ENCODE results near the gene ACSM2B. TPM values are rescaled to one million over a fixed set of nuclear protein-coding genes. Genes with fewer than 3 reads are reported as not detected.
"Not testable (repeated sequence)": the region's sequence is repeated elsewhere in the genome, so short reads cannot be mapped to it uniquely, and the experiment has no call there.

Gene ACSM2B
- total and polyA plus RNA-seq, 2 of the 4 experiments (the other 2 are of a cell fraction) = not detected

DNA sequence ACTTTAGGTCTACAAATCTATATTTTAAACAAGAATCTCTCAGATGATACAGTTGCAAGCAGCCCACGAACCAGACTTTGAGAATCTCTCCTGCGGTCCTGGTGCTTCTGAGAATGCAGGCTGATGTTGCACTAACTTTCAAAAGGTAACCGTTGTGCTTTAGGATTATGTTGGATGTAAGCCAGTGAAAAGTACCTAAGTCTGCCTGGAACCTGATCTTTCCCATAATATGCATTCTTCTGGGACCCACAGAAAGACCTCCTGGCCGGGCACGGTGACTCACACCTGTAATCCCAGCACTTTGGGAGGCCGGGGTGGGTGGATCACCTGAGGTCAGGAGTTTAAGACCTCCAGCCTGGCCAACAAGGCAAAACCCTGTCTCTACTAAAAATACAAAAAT, 13.3 kb upstream of the ACSM2B start:
- intact Hi-C loops (cut with micrococcal nuclease); DNase-seq; H3K14ac ChIP-seq (replicated peaks; ENCODE audit: low read depth, low read length); H2AFZ ChIP-seq (replicated peaks; ENCODE audit: low read length, poor library complexity); H3K56ac ChIP-seq (ENCODE audit: extremely low read depth, insufficient read depth, low read length); H2BK15ac ChIP-seq (ENCODE audit: low read depth, low read length); H2BK120ac ChIP-seq (ENCODE audit: low read depth, low read length); in situ Hi-C loops (cut with MboI; ENCODE audit: low sequenced_read_pairs); H3K27ac ChIP-seq (ENCODE audit: insufficient read depth, low read length); H4K8ac ChIP-seq (ENCODE audit: low read depth in 2 of 2, low read length in 2 of 2); H3K36me3 ChIP-seq (ENCODE audit: control insufficient read depth, insufficient read depth, low read length); H3K4me3 ChIP-seq (ENCODE audit: insufficient read depth, low read depth, low read length); dilution Hi-C loops (cut with HindIII; ENCODE audit: low sequenced_read_pairs, unreplicated experiment); H2AK9ac ChIP-seq (replicated peaks; ENCODE audit: low read depth, low read length, poor library complexity); H2AK5ac ChIP-seq (ENCODE audit: low read depth, low read length); POLR2A ChIA-PET (ENCODE audit: unreplicated experiment); H3K9ac ChIP-seq (ENCODE audit: low read depth, low read length); H3K79me1 ChIP-seq (ENCODE audit: low read depth in 1 of 2, low read length in 2 of 2); BruUV-seq (replicated peaks); H3K23ac ChIP-seq (ENCODE audit: low read depth, low read length); H3K9me3 ChIP-seq (ENCODE audit: control insufficient read depth, insufficient read depth, low read length); ATAC-seq (ENCODE audit: low read depth); H3K4me1 ChIP-seq (ENCODE audit: control insufficient read depth, insufficient read depth, low read length); H4K20me1 ChIP-seq (ENCODE audit: insufficient read depth, low read length); H2BK20ac ChIP-seq (ENCODE audit: low read depth, low read length); H2BK5ac ChIP-seq (ENCODE audit: low read depth, low read length, poor library complexity, severe bottlenecking); H3K18ac ChIP-seq (ENCODE audit: low read depth, low read length); H3K9me1 ChIP-seq (ENCODE audit: insufficient read depth, low read length); H3K4me2 ChIP-seq (ENCODE audit: low read depth, low read length); H3K4ac ChIP-seq (ENCODE audit: low read depth, low read length); H3K27me3 ChIP-seq (ENCODE audit: control insufficient read depth, insufficient read depth, low read length); H4K91ac ChIP-seq (ENCODE audit: insufficient read depth, low read depth, low read length); CTCF ChIA-PET; H4K5ac ChIP-seq (ENCODE audit: low read depth, low read length): not testable (repeated sequence)
- no CpG with 5 or more reads among the region's 6 CpGs for WGBS, 2 experiments (ENCODE audit: extremely low coverage in 2 of 2, insufficient read length in 1 of 2)

- H3K18ac ChIP-seq (ENCODE audit: low read depth, low read length); in situ Hi-C loops (cut with MboI; ENCODE audit: low sequenced_read_pairs); H3K27ac ChIP-seq (ENCODE audit: insufficient read depth, low read length); H3K9me1 ChIP-seq (ENCODE audit: insufficient read depth, low read length); CTCF ChIA-PET; H2AFZ ChIP-seq (replicated peaks; ENCODE audit: low read length, poor library complexity); H4K20me1 ChIP-seq (ENCODE audit: insufficient read depth, low read length); H3K36me3 ChIP-seq (ENCODE audit: control insufficient read depth, insufficient read depth, low read length); H2AK9ac ChIP-seq (replicated peaks; ENCODE audit: low read depth, low read length, poor library complexity); H3K9ac ChIP-seq (ENCODE audit: low read depth, low read length); H3K79me1 ChIP-seq (ENCODE audit: low read depth in 1 of 2, low read length in 2 of 2); H2BK20ac ChIP-seq (ENCODE audit: low read depth, low read length); H2BK15ac ChIP-seq (ENCODE audit: low read depth, low read length); H3K4me3 ChIP-seq (ENCODE audit: insufficient read depth, low read depth, low read length); H4K91ac ChIP-seq (ENCODE audit: insufficient read depth, low read depth, low read length); H3K56ac ChIP-seq (ENCODE audit: extremely low read depth, insufficient read depth, low read length); ATAC-seq (ENCODE audit: low read depth); H3K14ac ChIP-seq (replicated peaks; ENCODE audit: low read depth, low read length); POLR2A ChIA-PET (ENCODE audit: unreplicated experiment); DNase-seq; H4K8ac ChIP-seq (ENCODE audit: low read depth in 2 of 2, low read length in 2 of 2); H3K9me3 ChIP-seq (ENCODE audit: control insufficient read depth, insufficient read depth, low read length); BruUV-seq (replicated peaks); H2AK5ac ChIP-seq (ENCODE audit: low read depth, low read length); H3K27me3 ChIP-seq (ENCODE audit: control insufficient read depth, insufficient read depth, low read length); H2BK120ac ChIP-seq (ENCODE audit: low read depth, low read length); H4K5ac ChIP-seq (ENCODE audit: low read depth, low read length); H3K4ac ChIP-seq (ENCODE audit: low read depth, low read length); H2BK5ac ChIP-seq (ENCODE audit: low read depth, low read length, poor library complexity, severe bottlenecking); H3K4me1 ChIP-seq (ENCODE audit: control insufficient read depth, insufficient read depth, low read length); dilution Hi-C loops (cut with HindIII; ENCODE audit: low sequenced_read_pairs, unreplicated experiment); H3K23ac ChIP-seq (ENCODE audit: low read depth, low read length); H3K4me2 ChIP-seq (ENCODE audit: low read depth, low read length); intact Hi-C loops (cut with micrococcal nuclease): not testable (repeated sequence)
- WGBS, 2 experiments (ENCODE audit: extremely low coverage in 2 of 2, insufficient read length in 1 of 2) = no CpG with 5 or more reads among the region's 2 CpGs
Observed at GRCh38 chr16:20587645-20588074, 11.5 kb upstream of the ACSM2B start.
